ENCODE results near the gene TBC1D16.

DNA sequence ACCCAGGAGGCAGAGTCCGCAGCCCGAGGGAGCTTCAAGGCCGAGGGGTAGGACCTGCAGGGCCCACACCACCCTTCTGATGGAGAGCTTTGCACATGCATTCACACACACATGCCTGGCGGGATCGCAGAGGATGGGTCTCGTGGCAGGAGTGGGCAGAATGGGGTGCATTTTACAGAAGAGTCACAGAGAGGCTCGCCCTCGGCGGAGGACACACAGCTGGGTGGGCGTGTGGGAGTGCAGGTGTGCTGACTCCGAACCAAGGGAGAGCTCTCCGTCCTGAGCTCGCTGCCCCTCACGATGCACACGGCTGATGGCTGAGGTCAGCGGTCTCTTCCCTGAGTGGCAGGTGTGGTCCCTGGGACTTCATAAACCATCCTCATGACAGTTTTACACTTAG lies 99.6 kb downstream of the TBC1D16 start:
- TF ChIP-seq, protein P1, sequence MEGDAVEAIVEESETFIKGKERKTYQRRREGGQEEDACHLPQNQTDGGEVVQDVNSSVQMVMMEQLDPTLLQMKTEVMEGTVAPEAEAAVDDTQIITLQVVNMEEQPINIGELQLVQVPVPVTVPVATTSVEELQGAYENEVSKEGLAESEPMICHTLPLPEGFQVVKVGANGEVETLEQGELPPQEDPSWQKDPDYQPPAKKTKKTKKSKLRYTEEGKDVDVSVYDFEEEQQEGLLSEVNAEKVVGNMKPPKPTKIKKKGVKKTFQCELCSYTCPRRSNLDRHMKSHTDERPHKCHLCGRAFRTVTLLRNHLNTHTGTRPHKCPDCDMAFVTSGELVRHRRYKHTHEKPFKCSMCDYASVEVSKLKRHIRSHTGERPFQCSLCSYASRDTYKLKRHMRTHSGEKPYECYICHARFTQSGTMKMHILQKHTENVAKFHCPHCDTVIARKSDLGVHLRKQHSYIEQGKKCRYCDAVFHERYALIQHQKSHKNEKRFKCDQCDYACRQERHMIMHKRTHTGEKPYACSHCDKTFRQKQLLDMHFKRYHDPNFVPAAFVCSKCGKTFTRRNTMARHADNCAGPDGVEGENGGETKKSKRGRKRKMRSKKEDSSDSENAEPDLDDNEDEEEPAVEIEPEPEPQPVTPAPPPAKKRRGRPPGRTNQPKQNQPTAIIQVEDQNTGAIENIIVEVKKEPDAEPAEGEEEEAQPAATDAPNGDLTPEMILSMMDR (conservative IDR thresholded peaks at IDR 0.05), result no peak
- TF ChIP-seq ZFX (IDR thresholded peaks at IDR 0.05), result no peak

Measured in C4-2B (cell line).